MM.1S (cell line): ENCODE results near the gene ZNF692.

Source experiments
- EZH2phosphoT487 ChIP-seq: fragments of 300-600 bp; sonication (generic); IDR thresholded peaks from 2 replicates; pipeline ENCODE4 v1.6.1; 2018; ENCODE audit warnings: antibody characterized with exemption, low read length
- TF ChIP-seq, protein P1 (sequence below): fragments of 300-600 bp; sonication (generic); IDR thresholded peaks from 2 replicates; pipeline ENCODE4 v1.5.1; 2016; ENCODE audit warnings: antibody characterized with exemption, low read length, mixed read lengths

DNA sequence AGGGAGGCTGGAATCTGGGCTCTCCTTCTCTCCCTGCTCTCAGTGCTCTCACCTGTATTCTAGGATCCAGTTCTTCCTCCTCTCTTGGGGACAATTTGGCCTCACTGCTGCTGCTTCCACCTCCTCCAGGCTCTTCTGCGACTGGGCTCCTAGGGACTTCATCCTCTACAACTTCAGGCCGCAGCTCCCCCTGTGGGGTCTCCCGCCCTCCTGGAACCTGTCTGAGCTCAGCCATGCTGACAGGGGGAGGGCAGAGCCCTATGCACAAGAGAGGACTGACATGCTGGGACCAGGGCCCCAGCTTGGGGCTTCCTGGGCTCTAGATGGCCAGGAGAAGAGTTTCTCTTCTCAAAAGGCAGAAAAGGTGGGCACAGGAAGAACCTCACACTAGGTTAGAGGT is 34.2 kb downstream of the ZNF692 start:
- TF ChIP-seq, protein P1, sequence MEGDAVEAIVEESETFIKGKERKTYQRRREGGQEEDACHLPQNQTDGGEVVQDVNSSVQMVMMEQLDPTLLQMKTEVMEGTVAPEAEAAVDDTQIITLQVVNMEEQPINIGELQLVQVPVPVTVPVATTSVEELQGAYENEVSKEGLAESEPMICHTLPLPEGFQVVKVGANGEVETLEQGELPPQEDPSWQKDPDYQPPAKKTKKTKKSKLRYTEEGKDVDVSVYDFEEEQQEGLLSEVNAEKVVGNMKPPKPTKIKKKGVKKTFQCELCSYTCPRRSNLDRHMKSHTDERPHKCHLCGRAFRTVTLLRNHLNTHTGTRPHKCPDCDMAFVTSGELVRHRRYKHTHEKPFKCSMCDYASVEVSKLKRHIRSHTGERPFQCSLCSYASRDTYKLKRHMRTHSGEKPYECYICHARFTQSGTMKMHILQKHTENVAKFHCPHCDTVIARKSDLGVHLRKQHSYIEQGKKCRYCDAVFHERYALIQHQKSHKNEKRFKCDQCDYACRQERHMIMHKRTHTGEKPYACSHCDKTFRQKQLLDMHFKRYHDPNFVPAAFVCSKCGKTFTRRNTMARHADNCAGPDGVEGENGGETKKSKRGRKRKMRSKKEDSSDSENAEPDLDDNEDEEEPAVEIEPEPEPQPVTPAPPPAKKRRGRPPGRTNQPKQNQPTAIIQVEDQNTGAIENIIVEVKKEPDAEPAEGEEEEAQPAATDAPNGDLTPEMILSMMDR, result no peak
- no peak for TF ChIP-seq EZH2phosphoT487
